GM12892 (cell line): ENCODE measurements around the gene MAP1B.

Experiments used
- POLR2A ChIP-seq: IDR thresholded peaks from 2 replicates; pipeline ENCODE4 v1.6.1; 2011; ENCODE audit warnings: low read depth, low read length, control low read depth
- TAF1 ChIP-seq: IDR thresholded peaks from 2 replicates; pipeline ENCODE4 v1.6.1; 2011; ENCODE audit warnings: low read depth, mild to moderate bottlenecking, control low read depth, low read length, borderline replicate concordance

- TF ChIP-seq TAF1 (no peak), POLR2A (no peak)
Observed at GRCh38 chr5:72092074-72092473, 15.2 kb upstream of the MAP1B start.
